HS-27A (cell line): ENCODE data around the gene SUGCT.
A peak's percentile ranks its signal among the peaks of the same experiment; 100 is the strongest.
"Not testable (repeated sequence)": the region's sequence is repeated elsewhere in the genome, so short reads cannot be mapped to it uniquely, and the experiment has no call there.

Experiments
- DNase-seq: peaks from one replicate; pipeline ENCODE4 v3.0.0-alpha.2; 2012; ENCODE audit warnings: low read depth, missing footprints

SUGCT gene

DNA sequence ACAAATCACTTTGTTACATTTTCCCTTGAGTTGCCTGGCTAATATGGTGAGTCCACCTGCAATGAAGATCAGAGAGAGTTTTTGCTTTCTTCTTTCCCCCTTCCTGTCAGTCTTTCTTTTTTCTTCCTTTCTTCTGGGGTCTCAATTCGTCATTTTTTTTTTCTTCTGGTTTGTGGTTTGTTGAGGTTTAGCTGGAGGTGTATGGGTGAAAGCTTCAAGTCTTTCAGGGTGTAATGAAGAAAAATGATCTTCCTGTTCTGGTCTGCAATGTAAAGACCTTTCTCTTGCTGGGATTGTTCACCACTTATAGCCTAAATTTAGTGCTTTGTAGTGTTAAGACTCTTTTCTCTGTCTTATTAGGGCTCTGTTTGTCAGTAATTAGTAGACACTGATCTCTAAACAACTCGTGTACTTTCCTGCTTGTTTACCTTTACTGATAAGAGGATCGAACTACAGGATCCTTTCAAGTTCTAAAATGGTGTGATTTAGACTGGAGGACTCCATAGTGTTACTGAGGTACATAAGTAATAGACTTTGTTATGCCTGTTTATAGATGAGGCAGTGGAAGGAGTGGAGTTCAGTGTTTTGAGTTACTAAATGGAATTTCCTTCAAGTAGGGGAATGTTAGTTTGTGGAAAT is 129.1 kb downstream of the SUGCT start:
- DNase-seq, result no peak

DNA sequence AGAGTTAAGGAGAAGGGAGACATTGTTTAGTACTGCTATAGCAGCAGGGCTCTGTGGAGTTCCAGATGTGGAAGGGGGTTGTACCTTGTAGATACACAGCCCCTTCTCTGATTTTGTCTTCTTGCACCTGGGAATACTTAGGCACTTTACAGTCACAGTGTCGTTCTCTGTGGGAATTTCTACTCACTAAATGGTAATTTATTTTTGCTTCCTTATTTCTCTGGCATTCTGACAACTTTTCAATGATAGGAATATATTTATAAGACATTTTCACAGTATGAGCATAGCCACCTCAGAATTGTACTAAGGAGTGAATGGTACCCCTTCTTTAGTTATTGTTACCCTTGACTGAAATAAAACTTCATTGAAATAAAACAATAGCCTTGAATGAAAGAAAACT is 132.8 kb downstream of the SUGCT start:
- no peak for DNase-seq

DNA sequence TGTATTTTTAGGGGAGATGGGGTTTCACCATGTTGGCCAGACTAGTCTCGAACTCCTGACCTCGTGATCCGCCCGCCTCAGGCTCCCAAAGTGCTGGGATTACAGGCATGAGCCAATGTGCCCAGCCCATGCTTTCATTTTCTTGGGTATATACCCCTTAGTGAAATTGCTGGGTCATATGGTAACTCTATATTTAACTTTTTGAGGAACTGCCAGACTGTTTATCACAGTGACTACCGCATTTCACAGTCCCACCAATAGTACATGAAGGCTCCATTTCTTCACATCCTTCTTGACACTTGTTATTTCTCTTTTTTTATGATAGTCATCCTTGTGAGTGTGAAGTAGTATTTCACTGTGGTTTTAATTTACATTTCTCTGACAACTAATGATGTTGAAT is 134.0 kb downstream of the SUGCT start:
- DNase-seq, result not testable (repeated sequence)

DNA sequence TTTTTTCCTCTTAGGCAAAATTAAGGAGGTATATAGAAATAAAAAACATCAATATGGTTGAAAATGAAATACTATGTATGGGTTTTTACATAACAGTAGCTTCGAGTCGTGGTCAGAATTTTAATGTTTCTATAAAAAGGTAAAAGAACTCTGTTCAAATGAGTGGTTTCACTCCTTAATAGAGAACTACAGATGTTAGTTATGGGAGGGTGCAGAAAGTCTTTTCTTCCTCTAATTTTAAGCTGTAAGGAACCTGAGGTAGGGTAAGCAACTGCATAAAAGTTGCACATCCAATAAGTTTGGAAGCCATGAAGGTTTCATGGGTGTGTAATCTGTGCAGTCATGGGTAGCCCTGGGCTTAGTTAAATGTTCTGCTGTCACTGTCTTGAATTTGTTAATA is 141.3 kb downstream of the SUGCT start:
- DNase-seq, result no peak

DNA sequence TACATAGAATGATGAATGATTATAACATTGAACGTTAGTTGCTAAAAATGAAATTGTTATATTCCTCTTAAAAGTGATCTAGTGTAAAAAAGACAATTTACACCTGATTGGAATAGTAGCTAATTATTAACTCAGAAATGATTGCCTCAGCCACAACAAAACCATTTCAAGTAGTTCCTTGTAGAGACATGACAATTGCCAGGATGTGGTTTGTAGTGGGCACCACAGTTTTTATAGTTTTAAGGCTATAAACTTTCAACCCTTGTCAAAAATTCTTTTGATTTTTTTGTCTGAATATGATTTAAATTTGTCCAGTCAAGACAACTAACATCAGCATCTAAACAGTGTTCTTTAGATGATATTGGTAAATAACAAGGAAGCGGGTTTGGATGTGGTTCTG is 145.2 kb downstream of the SUGCT start:
- DNase-seq, result no peak

DNA sequence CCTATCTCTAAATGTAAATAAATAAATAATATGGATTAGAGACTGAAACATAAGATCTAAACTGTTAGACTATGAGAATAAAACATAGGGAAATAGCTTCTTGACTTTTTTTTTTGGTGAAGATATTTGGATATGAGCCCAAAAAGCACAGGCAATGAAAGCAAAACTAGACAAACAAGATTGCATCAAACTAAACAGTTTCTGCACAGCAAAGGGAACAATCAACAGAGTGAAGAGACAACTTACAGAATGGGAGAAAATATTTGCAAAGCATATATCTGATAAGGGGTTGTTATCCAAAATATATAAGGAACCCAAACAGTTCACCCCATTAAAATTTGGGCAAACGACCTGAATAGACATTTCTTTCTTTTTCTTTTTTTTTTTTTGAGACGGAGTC is 148.1 kb downstream of the SUGCT start:
- DNase-seq, result no peak

DNA sequence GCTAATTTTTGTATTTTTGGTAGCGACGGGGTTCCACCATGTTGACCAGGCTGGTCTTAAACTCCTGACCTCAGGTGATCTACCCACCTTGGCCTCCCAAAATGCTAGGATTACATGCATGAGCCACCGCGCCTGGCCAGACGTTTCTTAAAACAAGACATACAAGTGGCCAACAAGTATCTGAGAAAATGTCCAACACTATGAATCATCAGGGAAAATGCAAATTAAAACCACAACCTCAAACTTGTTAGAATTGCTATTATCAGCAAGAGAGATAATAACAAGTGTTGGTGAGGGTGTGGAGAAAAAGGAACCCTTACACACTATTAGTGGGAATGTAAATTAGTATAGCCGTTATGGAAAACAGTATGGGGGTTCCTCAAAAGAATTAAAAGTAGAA is 148.6 kb downstream of the SUGCT start:
- no peak for DNase-seq

DNA sequence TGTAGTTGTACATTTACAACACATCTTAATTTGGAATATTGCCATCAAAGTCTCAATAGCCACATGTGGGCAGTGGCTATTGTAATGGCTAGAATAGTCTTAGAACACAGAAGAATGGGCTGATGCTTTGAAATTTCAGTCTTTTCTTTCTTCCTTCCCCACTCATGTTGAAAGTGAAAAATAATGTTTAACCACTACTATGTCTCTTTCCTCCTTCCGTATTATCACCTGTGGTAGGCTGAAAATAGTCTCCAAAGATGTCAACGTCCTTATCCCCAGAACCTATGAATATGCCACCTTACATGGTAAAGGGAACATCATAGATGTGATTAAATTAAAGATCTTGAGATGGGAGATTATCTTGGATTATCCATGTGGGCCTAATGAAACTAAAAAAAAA is 154.0 kb downstream of the SUGCT start:
- DNase-seq, result no peak

DNA sequence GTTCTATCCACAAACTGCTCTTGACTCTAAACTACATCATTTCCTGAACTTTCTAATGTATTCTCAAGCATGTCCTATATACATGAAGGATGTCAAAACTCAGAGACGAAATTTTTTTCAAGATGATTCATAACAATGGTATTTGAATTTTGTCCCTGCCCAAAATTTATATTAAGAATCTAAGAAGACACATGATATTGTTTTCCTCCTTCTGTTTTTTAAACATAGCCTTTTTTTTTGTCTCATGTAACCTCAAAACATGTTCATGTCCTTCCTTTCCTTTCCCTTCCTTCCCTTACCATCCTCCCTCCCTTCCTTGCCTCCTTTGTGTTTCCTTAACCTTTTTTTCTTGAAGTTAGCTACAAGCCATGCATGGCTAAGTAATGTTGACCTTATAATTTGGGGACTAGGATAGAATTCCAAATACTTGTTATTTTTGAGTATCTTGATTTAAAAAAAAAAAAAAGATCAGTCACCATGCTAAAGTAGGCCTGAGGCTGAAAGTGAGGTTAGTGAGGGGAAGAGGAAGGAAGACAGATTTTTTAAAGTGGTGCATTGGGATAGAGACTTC is 163.0 kb downstream of the SUGCT start:
- peak; percentile 51 for DNase-seq

DNA sequence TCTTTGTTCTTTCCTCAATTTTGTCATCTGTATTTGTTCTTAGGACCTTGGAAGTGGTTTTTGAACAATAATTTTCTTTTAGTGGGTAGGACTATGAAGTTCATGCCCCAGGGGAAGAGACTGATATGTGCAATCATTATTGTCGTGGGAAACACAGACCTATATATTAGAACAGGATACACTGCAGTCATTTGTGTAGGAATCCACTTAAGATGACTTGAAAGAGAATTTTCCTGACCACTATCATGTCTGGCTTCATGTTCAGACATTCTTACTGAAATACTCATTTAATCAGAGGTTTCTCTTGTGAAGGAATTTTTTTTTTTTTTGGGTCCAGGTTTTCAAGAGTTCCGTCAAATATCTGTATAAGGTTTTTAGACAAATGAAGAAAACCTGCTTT is 163.6 kb downstream of the SUGCT start:
- DNase-seq, result no peak

DNA sequence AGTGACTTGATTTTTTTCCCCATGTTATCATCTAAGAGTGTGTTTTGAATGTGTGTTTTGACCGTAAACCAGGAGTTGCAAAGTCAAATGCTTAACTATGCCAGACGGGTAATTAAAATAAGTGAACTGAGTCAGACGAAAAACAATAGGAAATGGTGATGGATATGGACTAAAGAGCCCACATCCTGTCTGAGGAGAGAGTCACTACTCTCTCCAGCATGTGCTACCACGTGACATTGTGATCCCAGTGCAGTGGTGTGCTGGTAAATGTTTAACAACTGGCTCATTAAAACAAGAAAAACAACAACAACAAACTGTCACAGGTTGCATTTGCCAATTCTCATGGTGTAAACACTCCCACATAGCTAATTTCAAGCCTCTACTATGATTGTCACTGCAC is 164.3 kb downstream of the SUGCT start:
- DNase-seq, result no peak

DNA sequence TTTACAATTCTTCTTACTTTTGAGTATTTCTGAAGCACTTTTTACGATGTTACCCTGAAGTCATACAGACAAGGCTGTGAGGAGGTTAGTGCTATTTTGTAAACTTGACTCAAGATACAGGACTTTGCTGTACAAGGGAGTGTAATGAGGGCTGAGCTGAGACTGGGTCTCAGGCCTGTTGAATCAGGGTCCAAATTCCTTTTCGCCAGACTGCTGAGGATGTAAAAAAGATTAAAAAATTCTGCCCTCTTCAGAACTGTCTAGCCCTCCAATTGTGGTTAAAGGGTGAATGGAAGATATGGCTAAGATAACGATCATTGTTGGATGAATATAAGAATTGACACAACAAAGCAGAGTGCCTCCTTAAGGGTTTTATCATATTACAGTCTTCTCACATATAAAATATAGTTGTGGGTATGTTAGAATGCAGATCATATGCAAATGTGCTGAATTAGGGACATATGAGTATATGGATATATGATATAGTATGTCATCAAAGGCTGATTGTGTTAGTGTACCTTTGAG is 165.4 kb downstream of the SUGCT start:
- DNase-seq, result no peak

DNA sequence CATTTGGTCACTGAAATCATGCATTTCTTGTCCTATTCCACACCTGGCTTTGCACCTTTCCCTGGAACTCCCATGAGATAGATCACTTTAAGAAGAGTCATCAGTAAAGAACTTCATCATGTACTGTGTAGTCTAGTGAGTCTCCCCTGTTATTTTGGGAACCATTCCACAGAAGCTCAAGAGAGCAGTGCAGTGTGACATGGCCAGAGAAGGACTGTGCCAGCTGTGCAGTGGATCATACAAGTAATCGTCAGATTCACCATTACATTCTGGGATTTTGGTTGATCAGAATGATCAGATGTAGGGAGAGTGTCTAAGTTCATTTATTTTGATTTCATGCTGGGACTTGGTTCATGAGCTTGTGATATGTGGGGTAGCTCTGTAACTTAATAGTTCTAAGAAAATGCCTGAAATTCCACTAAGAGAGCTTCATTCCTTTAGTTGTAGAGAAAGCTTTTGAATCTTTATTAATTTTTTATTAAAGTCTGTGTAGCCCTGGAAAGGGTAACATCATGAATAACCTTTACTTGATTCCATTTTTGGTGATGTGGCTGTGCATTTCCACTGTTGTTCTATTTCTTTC is 166.8 kb downstream of the SUGCT start:
- DNase-seq, result no peak

DNA sequence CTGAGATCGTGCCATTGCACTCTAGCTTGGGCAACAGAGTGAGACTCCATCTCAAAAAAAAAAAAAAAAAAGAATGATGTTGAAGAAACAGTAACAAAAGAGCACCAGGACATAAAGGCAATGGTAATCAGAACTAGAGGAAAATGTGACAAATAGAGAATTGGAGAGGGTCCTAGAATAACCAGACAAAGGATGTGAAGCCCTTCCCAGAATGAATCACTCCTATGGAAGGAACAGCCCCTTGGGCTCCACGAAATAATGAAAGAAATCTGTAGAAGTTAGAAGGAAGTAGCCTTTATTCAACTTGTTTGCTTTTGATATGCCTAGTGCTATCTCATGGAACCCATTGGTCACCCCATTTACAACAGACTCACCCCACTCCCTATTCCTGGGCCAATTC is 169.2 kb downstream of the SUGCT start:
- no peak for DNase-seq

DNA sequence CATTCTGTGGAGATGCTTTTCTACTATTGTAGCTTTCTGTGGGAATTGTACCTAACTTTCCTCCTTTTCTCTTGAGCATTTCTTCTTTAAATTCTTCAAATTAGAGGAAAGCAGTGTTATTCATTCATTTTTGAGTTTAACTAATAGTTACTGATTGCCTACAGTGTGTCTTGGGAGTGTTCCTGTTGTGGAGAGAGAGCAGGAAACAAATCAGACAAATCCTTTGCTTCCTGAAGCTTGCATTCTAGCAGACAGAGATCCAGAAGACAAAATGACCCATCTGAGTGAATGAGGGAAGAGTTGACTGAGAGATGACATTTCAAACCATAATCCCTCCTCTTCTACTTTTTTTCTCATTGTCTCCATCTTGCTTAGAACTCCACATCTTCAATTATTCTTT is 170.4 kb downstream of the SUGCT start:
- no peak for DNase-seq

DNA sequence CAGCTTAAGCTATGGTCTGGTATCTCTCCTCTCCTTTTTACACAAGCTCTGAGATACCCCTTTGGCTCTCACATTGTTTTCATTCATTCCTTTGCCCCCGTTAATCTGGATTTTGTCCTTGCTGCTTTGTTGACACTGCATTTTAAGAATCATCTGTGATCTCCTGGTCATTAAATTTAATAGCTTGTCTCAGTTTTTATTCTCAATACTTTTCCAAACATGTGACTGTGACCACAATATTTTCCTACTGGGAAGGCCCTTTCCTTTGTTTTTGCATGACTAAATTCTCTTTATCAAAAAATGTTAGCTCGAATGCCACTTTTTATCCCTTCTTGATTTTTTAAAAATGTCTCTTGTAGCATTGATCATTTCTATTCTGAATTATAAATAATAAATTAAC is 171.2 kb downstream of the SUGCT start:
- no peak for DNase-seq

DNA sequence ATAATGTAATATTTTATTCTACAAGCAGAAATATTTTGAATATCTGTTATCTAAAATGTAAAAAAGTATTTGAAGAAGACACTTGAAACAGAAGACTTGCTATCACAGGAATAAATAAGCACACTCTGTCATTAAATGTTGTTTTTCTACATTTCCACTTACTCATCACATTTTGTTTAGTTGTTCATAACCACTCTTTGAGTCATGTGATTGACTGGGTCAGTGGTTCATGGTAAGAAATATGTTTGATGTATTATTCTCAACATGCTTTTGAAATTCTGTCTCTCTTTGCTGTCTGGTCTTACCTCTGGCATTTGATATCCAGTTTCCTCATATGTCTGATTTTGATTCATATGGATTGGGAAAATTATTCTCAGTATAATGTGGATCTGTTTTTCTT is 171.8 kb downstream of the SUGCT start:
- DNase-seq, result no peak

DNA sequence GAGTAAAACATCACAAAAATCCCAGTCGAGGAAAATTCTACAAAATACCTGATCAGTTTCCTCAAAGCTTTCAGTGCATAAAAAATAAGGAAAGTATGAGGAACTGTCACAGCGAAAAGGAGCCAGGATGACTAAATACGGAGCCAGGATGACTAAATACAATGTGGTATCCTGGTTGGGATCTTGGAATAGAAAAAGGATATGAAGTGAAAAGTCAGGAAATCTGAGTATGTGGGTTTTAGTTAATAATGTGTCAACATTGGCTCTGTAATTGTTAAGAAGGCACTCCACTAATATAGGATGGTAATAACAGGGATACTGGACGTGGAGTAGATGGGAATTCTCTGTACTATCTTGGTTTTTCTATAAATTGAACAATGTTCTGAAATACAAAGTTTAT is 175.5 kb downstream of the SUGCT start:
- no peak for DNase-seq

DNA sequence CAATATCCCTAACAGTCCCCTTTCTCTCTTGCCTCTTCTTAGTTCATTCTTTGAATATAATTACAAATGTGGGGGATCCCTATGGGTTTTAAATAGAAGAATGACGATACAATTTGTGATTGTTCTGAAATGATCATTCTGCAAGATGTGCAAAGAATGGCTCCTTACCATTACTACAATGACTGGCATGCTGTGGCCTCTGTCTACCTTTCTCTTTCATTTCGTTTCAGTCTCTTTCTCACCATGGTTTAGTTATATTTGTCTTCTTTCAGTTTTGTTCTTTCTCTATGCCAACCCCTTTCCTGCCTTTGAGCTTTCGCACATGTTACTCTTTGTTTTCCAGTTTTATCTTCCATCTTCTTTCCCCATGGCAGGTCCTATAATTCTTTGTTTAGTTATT is 176.5 kb downstream of the SUGCT start:
- no peak for DNase-seq

DNA sequence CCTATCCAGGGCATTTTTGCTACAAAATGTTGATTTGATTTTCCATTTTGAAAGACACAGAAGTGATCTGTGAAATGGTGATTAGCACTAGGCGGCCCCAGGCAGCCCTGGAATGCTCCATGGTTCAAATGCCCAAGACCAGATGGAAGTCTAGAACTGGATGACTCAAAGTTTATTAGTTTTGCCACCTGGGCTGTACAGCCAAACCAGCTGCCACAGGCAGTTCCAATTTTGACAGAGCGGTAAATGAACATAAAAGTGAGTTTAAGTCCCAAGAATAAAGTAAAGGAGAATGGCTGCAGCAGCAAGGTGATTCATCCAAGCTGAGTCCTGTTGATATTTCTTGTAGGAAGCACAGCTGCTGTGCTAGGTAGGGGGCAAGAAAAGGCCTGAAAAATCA is 180.5 kb downstream of the SUGCT start:
- DNase-seq, result no peak

DNA sequence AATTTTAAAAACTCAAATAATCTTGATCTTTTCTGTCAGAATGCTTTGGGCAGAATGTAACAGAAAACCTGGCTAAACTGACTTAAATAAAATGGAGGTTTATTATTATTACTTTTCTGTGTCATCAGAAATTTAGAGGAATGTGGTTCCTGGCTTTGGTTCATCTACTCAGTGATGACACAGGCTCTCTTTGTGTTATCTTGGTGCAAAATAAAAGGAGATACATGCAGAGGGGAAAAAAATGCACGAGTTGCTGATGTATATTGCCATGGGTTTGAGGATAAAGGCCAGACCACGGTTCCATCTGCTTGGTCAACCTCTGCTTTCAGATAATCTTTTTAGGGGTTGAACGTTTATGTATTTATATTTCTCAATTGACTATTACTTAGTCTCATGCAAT is 181.4 kb downstream of the SUGCT start:
- no peak for DNase-seq

DNA sequence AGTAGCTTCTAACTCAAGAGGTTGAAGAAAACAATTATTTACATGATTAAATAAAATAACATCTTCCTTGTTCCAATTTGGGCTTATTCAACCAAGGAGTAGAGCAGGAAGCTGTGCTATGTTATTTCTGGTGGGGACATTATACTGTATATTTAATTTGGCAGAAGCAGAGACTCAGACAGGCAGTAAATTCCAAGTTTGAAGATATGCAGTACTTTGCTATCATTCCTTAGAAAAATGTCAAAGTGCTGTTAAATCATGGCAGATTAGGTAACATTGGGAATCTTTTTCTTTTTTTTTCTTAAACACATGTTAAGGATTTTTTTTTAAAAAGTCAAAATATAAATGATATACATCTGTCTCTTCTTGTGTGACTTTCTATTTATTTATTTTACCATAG is 190.1 kb downstream of the SUGCT start:
- no peak for DNase-seq

DNA sequence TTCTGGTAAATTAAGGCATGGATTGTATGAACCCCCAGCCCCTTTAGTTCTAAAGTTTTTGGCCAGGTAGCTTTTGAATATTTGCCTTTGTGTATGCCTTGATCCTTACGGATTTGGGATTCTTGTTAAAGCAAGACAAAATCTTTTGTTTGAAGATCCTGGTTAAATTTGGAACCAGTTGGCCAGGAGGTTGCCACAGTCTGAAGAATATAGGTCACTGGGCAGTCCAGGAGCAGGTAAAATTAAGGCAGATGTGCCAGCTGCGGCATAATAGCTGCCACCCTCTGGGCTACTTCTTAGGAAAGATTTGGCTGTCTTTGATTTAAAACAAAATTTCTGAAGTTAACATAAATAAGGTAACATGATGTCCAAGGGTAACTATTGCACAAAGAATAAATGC is 192.3 kb downstream of the SUGCT start:
- DNase-seq, result no peak

DNA sequence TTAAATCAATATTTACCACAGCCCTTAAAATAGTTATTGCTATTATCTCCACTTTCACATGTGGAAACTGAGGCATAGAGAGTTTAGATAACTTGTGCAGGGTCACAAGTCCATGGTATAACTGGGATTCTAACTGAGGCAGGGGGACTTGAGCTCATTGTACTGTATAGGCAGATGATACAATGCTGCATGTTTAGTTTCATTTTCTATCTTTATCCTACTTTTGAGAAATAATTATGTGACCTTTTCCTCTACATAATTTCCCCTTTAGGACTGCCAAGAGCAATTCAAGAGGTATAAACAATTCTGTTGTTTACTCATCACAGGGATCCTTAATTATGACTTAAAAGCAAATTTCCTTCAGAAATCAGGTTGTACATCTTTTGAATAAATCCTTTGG is 193.1 kb downstream of the SUGCT start:
- DNase-seq, result no peak
